Measurements from ENCODE around the gene FASTK.
"Not testable (repeated sequence)": the region's sequence is repeated elsewhere in the genome, so short reads cannot be mapped to it uniquely, and the experiment has no call there.

The FASTK gene

DNA sequence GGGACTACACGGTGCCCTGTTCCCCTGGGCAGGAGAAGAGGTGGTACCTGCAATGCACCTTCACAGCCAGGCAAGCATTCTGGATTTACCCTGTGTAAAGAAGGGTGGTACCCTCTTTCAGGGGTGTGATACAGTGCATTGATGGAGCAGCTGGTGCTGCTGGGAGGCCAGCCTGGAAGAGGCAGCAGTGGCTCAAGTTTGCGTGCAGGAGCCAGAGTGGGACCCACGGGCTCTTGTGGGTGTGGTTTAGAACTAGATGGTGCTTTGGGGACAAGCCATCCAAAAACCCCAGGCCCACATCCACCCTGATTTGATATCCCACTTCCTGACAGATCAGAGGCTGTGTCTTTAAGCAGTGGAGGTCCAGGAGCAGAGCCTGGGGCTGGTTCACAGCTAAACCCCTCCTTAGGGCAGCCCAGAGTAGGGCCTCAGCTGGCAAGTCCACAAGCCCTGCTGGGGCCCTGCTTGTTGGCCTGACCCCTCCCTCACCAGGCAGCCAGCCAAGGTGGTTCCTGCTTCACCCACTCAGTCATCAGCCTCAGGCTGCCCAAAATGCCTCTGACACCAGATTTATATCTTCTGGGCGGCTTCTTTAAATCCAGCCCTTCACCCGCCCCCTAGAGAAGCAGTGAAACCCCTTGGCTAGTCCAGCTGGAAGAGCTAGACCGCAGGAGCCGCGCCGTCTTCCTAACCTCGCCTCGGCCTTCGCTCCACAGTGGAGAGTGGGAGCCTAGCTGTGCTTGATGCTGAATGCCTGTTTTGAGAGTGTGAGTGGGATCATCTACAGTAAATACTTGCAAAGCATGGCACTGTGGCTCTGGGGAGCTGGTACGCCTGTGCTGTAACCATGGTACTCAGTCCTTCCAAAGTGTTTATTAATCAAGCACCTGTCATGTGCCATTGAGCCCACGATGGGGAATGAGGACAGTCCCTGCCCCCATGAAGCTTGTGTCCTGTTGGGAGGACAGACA is 33.7 kb downstream of the FASTK start:
- no peak for DNase-seq

GRCh38 chr7:151045967-151046366 is 34.6 kb downstream of the FASTK start:
- no peak for DNase-seq

GRCh38 chr7:151045262-151045661 is 35.3 kb downstream of the FASTK start:
- no peak for DNase-seq

DNA sequence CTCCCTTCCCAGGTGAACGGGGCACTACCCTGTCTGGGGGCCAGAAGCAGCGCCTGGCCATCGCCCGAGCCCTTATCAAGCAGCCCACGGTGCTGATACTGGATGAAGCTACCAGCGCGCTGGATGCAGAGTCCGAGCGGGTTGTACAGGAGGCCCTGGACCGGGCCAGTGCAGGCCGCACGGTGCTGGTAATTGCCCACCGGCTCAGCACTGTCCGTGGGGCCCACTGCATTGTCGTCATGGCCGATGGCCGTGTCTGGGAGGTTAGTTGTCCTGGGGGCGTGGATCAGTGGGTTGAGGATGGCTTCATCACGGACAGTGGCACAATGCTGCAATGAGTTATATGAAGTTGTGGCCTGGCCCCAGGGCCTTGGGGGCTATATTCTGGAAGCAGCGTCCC is 36.6 kb downstream of the FASTK start:
- no peak for DNase-seq

DNA sequence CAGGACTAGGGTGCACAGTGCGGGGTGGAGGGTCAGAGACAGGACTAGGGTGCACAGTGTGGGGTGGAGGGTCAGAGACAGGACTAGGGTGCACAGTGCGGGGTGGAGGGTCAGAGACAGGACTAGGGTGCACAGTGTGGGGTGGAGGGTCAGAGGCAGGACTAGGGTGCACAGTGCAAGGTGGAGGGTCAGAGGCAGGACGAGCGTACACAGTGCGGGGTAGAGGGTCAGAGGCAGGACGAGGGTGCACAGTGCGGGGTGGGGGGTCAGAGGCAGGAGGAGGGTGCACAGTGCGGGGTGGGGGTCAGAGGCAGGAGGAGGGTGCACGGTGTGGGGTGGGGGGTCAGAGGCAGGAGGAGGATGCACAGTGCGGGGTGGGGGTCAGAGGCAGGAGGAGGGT is 37.2 kb downstream of the FASTK start:
- DNase-seq: not testable (repeated sequence)

DNA sequence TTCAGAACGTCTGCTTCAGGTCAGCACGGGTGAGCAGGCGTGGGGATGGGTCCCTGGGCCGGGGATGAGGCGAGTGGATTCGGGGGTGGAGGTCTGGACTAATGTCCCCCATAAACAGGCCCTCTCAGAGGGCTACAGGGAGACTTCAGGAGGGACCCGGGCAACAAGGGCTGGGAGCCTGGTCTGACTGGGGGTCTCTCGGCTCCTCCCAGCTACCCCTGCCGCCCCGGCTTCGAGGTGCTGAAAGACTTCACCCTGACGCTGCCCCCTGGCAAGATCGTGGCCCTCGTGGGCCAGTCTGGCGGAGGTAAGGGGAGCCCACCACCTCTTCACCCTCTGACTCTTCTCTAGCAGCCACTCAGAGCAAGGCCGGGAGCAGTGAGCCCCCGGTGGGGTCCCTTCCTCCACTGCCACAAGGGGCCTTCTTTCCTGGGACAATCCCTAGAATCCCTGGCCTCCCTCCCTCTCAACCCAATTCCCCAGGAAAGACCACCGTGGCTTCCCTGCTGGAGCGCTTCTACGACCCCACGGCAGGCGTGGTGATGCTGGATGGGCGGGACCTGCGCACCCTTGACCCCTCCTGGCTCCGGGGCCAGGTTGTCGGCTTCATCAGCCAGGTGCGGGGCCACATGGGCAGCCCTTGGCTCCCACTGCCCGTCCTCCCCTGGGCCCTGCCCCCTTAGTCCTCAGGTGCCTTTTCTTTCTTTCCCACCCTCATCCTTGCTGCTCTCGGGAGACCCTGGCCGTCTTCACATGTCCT is 39.8 kb downstream of the FASTK start:
- no peak for DNase-seq

DNA sequence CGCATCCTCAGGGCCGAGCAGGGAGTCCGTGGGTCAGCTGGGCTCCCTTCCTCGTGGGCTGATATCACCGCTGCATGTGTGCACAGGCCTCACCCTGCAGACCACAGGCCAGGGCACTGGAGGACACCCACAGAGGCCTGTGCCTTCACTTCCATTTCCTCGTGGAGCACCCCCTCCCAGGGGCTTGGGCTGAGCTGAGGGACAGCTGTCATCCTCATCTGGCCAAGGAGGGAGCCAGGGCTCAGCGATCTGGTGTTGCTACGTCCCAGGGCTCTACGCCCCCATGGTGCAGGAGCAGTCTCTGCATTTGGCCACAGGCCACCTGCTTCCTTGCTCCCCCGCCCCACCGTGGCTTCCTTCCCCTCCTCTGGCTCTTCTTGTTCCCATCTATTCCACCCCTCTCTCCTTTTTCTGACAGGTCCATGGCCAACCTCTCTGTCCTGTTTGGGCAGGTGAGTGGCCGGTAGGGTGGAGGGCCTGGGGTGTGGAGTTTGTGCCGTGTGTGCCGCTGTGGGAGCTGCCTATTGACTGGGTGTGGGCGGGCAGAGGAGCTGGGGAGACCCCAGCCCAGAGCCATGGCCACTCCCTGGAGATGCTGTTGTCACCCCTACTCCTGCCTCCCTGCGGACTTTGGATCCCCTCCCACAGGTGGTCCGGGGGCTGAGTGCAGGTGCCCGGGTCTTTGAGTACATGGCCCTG is 40.6 kb downstream of the FASTK start:
- no peak for DNase-seq

GRCh38 chr7:151038951-151039849 is 41.4 kb downstream of the FASTK start:
- peak in 1 of 2 donors; percentile 69 for DNase-seq

DNA sequence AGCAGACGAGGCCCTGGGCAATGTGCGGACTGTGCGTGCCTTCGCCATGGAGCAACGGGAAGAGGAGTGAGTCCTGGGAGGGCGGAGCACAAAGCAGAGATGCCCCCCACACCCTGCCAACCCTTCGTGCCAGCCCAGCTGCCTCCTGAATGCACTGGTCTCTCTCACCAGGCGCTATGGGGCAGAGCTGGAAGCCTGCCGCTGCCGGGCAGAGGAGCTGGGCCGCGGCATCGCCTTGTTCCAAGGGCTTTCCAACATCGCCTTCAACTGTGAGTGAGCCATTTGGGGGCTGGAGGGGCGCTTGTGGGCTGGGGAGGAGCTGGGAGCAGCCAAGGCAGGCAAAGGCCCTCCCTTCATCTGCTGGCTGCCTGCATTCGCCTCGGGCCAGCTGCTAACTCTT is 44.7 kb downstream of the FASTK start:
- DNase-seq: no peak

DNA sequence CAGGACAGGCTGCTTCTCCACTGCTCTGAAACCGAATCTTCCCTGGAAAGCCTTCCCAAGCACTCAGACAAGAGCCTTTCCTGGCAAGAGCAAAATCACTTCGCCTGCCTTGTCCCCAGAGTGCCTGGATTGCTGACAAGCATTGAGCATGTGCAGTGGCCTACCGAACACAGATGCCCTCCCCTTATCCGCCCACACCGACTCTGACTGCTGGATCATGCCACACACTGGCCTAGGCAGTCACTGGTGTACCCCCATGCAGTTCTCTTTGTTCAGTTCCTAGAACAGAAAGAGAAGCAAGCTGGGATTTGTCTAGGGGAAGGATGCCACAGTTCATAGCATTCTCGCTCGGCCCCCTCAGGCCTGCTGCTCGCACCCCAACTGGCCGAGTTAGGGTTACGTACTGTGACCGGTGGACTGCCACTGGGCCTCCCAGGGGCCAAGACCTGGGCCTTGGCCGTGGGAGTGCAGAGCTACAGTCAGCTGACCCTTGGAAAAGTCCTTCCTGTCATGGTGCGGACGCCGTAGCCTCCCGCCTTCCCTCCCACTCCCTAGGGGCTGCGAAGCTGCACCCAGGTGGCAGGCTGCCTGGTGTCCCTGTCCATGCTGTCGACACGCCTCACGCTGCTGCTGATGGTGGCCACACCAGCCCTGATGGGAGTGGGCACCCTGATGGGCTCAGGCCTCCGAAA is 45.4 kb downstream of the FASTK start:
- no peak for DNase-seq

- no peak for DNase-seq
Observed at GRCh38 chr7:151034312-151035025, 46.1 kb downstream of the FASTK start.

GRCh38 chr7:151033864-151034249 is 46.8 kb downstream of the FASTK start:
- DNase-seq: no peak

- no peak for DNase-seq
Observed at GRCh38 chr7:151032936-151033863, 47.4 kb downstream of the FASTK start.

- DNase-seq: no peak
Observed at GRCh38 chr7:151031011-151031410, 49.6 kb downstream of the FASTK start.

- DNase-seq: no peak
Observed at GRCh38 chr7:151028948-151029501, 51.6 kb downstream of the FASTK start.

- peak; percentile 99 for DNase-seq
Observed at GRCh38 chr7:151028131-151028947, 52.3 kb downstream of the FASTK start, which contains the start of gene ABCB8. Gene ABCB8, plus strand, starts transcription at chr7:151028450. Its CDS starts 66 bp downstream, at chr7:151028516.

GRCh38 chr7:151027728-151028130 is 52.9 kb downstream of the FASTK start:
- DNase-seq: not testable (repeated sequence)
